Fibroblast of lung (primary cell): ENCODE measurements around the gene SMIM38.

ENCODE experiments used
- CTCF ChIP-seq, 2 donors: IDR thresholded peaks in 1 of 2; conservative IDR thresholded peaks in 1 of 2; 1 replicate in 1 of 2; 2 replicates in 1 of 2; pipeline ENCODE4 v1.5.1; 2011 to 2012; ENCODE audit warnings: low read length in 2 of 2, control low read depth in 1 of 2, inconsistent platforms in 1 of 2, low read depth in 1 of 2, mild to moderate bottlenecking in 1 of 2
- EZH2 ChIP-seq: IDR thresholded peaks from 2 replicates; pipeline ENCODE4 v1.5.1; 2012; ENCODE audit warnings: low read length, control low read depth, mild to moderate bottlenecking; ENCODE audit errors: missing control alignments

GRCh38 chr11:69195824-69196782, 40.4 kb downstream of the SMIM38 start:
- no peak for TF ChIP-seq CTCF (conservative IDR thresholded peaks at IDR 0.05 in 1 of 2, IDR thresholded peaks at IDR 0.05 in 1 of 2; ENCODE audit: low read depth in 1 of 2, low read length in 2 of 2)
- no peak for TF ChIP-seq EZH2
